SK-N-MC (cell line): Measurements from ENCODE around the gene CBX3.
A peak's percentile ranks its signal among the peaks of the same experiment; 100 is the strongest.

Experiments
- DNase-seq: peaks from one replicate; pipeline ENCODE4 v3.0.0-alpha.2; 2011; ENCODE audit warnings: low read depth, low spot score
- H3K27ac ChIP-seq: fragments of 200-600 bp; sonication (generic); 2 replicates; pipeline ENCODE4 v1.5.1; 2016; ENCODE audit warnings: mixed run types
- H3K36me3 ChIP-seq: fragments of 200-600 bp; sonication (generic); 2 replicates; pipeline ENCODE4 v1.6.1; 2017; ENCODE audit warnings: antibody characterized with exemption, low read length, mixed read lengths; ENCODE audit not compliant: insufficient read depth
- H3K4me3 ChIP-seq: fragments of 200-600 bp; sonication (generic); 2 replicates; pipeline ENCODE4 v1.5.1; 2016
- H3K9ac ChIP-seq: fragments of 200-600 bp; sonication (generic); 2 replicates; pipeline ENCODE4 v1.8.0; 2017; ENCODE audit warnings: mixed run types, mixed read lengths; ENCODE audit not compliant: insufficient read length
- H3K9me3 ChIP-seq: fragments of 200-600 bp; sonication (generic); 2 replicates; pipeline ENCODE4 v1.6.1; 2017; ENCODE audit warnings: low read depth, mild to moderate bottlenecking, antibody characterized with exemption, low read length, moderate library complexity, mixed read lengths
- EZH2 ChIP-seq: fragments of 200-600 bp; sonication (generic); IDR thresholded peaks from one replicate; pipeline ENCODE4 v1.6.1; 2017; ENCODE audit warnings: antibody characterized with exemption
- FOXP2 ChIP-seq: optimal IDR thresholded peaks from 2 replicates; pipeline ENCODE3; 2011; ENCODE audit warnings: mild to moderate bottlenecking, moderate library complexity; ENCODE audit not compliant: insufficient read depth; ENCODE audit errors: extremely low read length, control extremely low read depth
- POLR2AphosphoS5 ChIP-seq: IDR thresholded peaks from 2 replicates; pipeline ENCODE4 v1.6.1; 2012; ENCODE audit warnings: mild to moderate bottlenecking, low read depth, low read length, borderline replicate concordance

Gene CBX3

GRCh38 chr7:26178272-26178960 is 23.1 kb upstream of the CBX3 start:
- no peaks in the 10 kb centered on the region for H3K9me3 ChIP-seq
- TF ChIP-seq EZH2, result no peak
- no peak for TF ChIP-seq FOXP2
- TF ChIP-seq POLR2AphosphoS5, result no peak
- H3K36me3 ChIP-seq, result no peaks in the 10 kb centered on the region
- no peak overlapping the region for H3K4me3 ChIP-seq
- no peak for DNase-seq
- no peak overlapping the region for H3K9ac ChIP-seq
- no peak overlapping the region for H3K27ac ChIP-seq

- Histone ChIP-seq H3K9me3 (no peaks in the 10 kb centered on the region), H3K4me3 (no peak overlapping the region), H3K9ac (no peak overlapping the region), H3K27ac (no peak overlapping the region), H3K36me3 (no peaks in the 10 kb centered on the region)
- no peak for DNase-seq
- TF ChIP-seq FOXP2 (no peak), EZH2 (no peak), POLR2AphosphoS5 (no peak)
Observed at GRCh38 chr7:26179422-26179821, 22.1 kb upstream of the CBX3 start.

- Histone ChIP-seq H3K9ac (no peak overlapping the region), H3K27ac (0 out of 2 replicates have a peak overlapping the region, but pooled peaks have one; percentile 7), H3K9me3 (no peaks in the 10 kb centered on the region), H3K4me3 (no peak overlapping the region), H3K36me3 (no peaks in the 10 kb centered on the region)
- no peak for DNase-seq
- TF ChIP-seq EZH2, result no peak
- TF ChIP-seq POLR2AphosphoS5, result peak; percentile 47; the same call in 1 of the 2 replicates
- no peak for TF ChIP-seq FOXP2
Observed at GRCh38 chr7:26179826-26180497, 21.6 kb upstream of the CBX3 start.

- Histone ChIP-seq H3K9me3 (no peaks in the 10 kb centered on the region), H3K27ac (0 out of 2 replicates have a peak overlapping the region, but pooled peaks have one; percentile 7), H3K36me3 (no peaks in the 10 kb centered on the region), H3K9ac (no peak overlapping the region), H3K4me3 (no peak overlapping the region)
- DNase-seq, result no peak
- TF ChIP-seq EZH2, result no peak
- no peak for TF ChIP-seq FOXP2
- TF ChIP-seq POLR2AphosphoS5, result no peak
Observed at GRCh38 chr7:26180792-26181198, 20.8 kb upstream of the CBX3 start.

- H3K9ac ChIP-seq, result no peak overlapping the region
- H3K27ac ChIP-seq, result peak overlapping the region; percentile 49
- no peaks in the 10 kb centered on the region for H3K36me3 ChIP-seq
- TF ChIP-seq POLR2AphosphoS5 (no peak), EZH2 (no peak), FOXP2 (no peak)
- no peak overlapping the region for H3K4me3 ChIP-seq
- no peaks in the 10 kb centered on the region for H3K9me3 ChIP-seq
- DNase-seq, result no peak
Observed at GRCh38 chr7:26181474-26182227, 19.9 kb upstream of the CBX3 start.

GRCh38 chr7:26182283-26182682 is 19.3 kb upstream of the CBX3 start:
- DNase-seq, result no peak
- H3K4me3 ChIP-seq, result no peak overlapping the region
- H3K9ac ChIP-seq, result no peak overlapping the region
- H3K9me3 ChIP-seq, result no peaks in the 10 kb centered on the region
- TF ChIP-seq FOXP2, result no peak
- no peak; the same call in 1 of the 2 replicates for TF ChIP-seq POLR2AphosphoS5
- no peak for TF ChIP-seq EZH2
- H3K36me3 ChIP-seq, result no peaks in the 10 kb centered on the region
- peak overlapping the region; percentile 49; the same call in 1 of the 2 replicates for H3K27ac ChIP-seq

- no peak; the same call in 1 of the 2 replicates for TF ChIP-seq POLR2AphosphoS5
- no peak for TF ChIP-seq EZH2
- no peak for TF ChIP-seq FOXP2
- DNase-seq, result no peak
- Histone ChIP-seq H3K27ac (0 out of 2 replicates have a peak overlapping the region, but pooled peaks have one; percentile 22), H3K9me3 (no peaks in the 10 kb centered on the region), H3K4me3 (no peak overlapping the region), H3K36me3 (peaks cover 2% of the 10 kb centered on the region; the same call in 1 of the 2 replicates), H3K9ac (no peak overlapping the region)
Observed at GRCh38 chr7:26182706-26183105, 18.8 kb upstream of the CBX3 start.
